Stimulated activated CD8-positive, alpha-beta memory T cell treated with anti-CD3 and anti-CD28 coated beads, Interleukin-4, amount 100 ng/mL, for 4 hours (primary cell): ENCODE data around the gene TNFSF8.

Source experiments
- DNase-seq, 2 donors: peaks; one replicate each; pipeline ENCODE4 v3.0.0-alpha.2; 2020; ENCODE audit warnings: low read depth in 2 of 2, low spot score in 1 of 2

The TNFSF8 gene

DNA sequence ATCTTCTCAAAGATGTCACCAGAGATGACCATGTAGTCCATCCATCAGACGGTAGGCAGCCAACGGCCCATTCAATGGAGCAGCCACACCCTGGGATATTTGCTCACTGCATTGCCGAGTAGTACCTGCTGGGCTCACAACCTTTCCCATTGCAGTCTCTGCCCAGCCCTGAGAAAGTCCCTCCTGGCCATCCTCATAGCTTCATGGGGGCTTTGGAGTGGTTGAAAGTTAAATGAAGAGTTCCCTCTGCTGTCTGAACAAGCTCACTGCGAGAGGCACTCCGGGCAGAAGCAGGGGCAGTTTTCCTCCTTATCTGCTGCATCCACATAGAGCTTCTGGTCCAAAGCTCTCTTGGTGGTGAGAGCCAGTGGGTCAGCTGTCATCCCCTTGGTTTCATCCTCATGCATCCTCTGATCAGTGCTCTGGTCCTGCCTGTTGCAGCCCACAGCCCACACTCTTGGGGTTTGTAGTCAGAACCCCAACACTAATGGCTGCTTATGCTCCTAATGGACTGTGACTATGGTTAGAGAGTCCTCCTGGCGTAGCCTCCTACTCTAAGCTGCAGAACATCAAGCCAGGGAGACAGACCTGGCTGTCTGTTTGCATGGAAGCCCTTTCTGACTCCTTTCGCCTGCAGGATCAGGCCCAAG lies 23.3 kb downstream of the TNFSF8 start:
- DNase-seq, result no peak

DNA sequence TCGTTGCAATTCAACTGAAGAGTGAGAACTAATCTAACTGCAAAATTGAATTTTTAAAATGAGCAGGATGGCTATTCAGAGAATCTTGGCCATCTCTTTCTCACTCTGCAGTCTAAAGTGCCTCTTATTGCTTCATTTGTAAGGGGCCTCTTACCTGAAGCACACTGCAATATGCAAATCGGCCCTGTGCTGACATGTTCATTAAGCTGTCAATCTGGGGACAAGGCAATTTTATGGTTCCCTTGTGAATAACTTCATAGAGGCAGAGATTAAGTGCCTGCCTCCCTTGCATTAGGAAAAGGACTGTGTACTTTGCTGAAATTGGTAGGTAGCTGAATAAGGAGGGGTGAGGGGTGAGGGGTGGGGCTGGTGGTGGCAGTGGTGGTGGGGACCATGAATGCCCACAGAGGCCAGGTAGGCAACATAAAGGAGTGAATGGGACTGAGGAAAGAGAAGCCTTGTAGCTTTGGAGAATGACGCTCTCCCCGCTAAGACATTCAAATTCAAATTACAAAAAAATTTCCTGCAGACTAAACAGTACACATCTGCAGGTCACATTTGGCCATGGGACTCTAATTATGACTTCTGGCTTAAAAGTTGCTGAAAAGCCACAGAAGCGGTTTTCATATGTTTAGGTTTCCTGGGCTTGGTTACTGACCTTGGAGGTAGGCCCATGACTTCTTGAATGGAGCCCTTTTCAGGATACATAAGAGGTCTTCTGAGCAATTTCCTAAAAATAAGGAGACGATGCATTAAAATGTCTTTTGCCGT lies 25.0 kb downstream of the TNFSF8 start:
- no peak for DNase-seq

- no peak for DNase-seq
Observed at GRCh38 chr9:114902786-114903524, 27.4 kb downstream of the TNFSF8 start.

GRCh38 chr9:114900942-114901802 lies 29.2 kb downstream of the TNFSF8 start:
- DNase-seq, result no peak

- no peak for DNase-seq
Observed at GRCh38 chr9:114899995-114900394, 30.4 kb downstream of the TNFSF8 start.

DNA sequence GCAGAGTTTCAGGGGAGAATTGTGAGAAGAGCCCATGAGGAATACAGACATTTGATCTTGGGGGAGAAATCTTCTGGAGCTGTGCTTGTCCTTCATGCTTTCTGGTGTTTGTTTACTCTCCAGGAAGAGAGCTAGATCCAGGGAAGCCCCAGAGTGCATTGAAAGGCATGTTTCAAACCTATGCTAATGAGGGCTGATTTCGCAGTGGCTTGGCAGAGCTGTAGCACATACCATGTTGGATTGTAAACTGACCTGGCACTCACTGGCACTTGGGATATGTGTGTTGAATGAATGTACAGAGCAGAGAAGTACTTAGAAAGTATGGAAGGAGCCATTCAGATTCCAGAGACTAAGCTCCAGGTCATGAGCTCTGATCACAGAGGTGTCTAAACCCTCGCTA lies 30.9 kb downstream of the TNFSF8 start:
- no peak for DNase-seq

- DNase-seq, result peak; percentile 50 to 55
Observed at GRCh38 chr9:114898741-114899140, 31.6 kb downstream of the TNFSF8 start.

DNA sequence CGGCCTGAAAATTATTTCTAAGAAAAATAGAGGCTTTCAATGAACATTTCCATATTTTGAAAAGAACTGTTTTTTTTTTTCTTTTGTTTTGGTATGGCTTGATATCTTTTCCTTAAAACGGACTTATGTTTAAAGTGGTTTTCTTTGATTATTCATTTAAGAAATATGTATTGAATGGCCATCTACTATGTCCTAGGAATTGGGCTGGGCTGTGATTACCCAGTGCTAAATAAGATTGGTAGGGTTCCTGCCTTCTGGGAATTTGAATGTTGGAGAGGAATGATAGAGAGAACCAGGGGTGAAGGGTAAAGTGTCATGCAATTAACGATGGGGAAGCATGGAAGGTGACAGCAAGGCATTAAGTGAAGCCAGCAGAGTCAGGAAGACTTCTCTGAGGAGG lies 33.2 kb downstream of the TNFSF8 start:
- no peak for DNase-seq

GRCh38 chr9:114896344-114896743 lies 34.0 kb downstream of the TNFSF8 start:
- no peak for DNase-seq

- DNase-seq, result no peak
Observed at GRCh38 chr9:114895521-114895991, 34.8 kb downstream of the TNFSF8 start.

- DNase-seq, result no peak
Observed at GRCh38 chr9:114894609-114895433, 35.6 kb downstream of the TNFSF8 start.

DNA sequence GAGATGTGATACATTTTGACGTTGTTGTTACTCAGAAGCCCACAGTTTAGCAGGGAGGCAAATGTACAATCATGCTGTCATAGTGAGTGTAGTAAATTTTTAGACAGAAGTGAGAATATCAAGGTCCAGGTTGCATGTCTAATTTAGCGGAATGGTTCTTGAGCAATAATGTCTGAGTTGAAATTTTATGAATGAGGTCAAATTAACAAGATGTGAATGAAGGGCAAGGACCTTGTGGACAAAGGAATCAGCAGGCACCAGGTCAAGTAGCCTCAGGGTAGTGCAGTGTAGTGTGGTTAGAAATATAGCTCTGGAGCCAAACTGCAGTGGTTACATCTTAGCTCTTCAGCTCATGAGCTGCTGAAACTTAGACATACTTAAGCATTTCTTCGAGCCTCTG lies 36.2 kb downstream of the TNFSF8 start:
- DNase-seq, result no peak

DNA sequence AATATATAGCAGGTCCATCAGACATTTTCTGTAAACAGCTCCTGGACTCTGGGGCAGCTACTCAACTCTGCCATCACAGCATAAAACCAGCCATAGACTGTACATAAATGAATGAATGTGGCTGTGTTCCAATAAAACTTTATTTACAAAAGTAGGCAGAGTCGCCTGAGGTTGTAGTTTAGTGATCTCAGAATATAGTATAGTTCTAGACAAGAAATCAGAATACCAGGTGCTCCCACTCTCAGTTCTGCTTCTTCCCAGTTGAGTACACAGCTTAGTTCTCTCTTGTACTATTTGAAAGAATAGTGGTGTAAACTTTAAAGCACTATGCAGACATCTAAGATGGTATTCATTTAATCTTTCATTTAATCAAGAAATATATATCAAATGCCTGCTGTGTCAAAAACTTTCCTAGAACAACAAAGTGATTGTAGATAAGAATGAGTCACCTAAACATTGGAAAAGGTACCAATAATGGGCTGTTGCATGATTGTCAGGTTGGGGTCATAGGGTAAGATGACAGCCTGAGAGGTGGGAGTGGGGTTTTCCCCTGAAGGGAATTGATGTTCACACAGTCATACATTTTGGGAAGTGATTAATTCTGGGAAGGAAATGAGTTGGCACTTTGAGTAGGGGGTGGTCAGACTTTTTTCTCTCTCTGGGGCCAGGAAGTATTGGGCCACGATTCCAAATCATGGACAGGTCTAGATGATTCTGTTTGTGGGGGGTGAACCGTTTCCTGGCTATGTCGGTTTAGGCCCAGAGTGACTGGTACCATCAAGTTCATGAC lies 37.0 kb downstream of the TNFSF8 start:
- DNase-seq, result peak in 1 of 2 donors; percentile 12

DNA sequence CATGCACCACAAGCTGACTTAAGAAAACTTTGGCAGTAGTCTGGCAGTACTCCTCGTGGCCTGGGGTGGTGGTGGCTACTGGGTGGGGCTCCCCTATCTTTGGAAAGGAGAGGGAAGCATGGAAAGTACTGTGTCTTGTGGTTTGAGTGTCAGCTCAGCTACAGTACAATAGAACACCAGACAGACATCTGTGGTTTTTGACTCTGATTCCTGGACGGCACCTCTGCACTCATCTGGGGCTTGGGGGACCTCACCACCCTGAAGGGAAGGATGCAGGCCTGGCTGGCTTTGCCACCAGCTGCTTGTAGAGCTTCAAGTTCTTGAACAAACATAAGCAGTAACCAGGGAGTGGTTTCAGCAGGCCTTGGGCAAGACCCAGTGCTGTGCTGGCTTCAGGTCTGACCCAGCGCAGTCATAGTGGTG lies 40.6 kb downstream of the TNFSF8 start:
- DNase-seq, result no peak

- DNase-seq, result no peak
Observed at GRCh38 chr9:114888607-114889006, 41.8 kb downstream of the TNFSF8 start.

DNA sequence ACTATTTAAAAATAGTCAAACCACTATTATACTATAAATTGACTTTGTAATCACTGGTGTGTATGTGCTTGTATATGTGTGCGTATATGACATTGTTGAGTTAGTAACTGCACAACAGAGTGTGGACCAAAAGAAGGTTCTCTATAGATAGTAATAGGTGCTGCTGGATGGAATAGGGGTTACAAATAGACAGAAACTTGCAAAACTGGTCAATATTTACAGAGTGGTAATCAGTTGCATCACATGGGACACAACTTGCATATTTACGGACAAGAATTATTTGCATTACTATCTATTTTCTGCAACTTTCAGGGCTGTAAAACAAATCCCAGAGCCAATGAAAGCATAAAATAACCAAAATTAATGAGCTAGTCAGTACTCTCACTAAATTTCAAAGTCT lies 42.4 kb downstream of the TNFSF8 start:
- no peak for DNase-seq

- no peak for DNase-seq
Observed at GRCh38 chr9:114884787-114885452, 45.5 kb downstream of the TNFSF8 start.

- DNase-seq, result no peak
Observed at GRCh38 chr9:114883709-114884108, 46.7 kb downstream of the TNFSF8 start.

GRCh38 chr9:114880291-114880745 lies 50.1 kb downstream of the TNFSF8 start:
- no peak for DNase-seq
